ENCODE results near the gene ATMIN. TPM values are rescaled to one million over a fixed set of nuclear protein-coding genes. Genes with fewer than 3 reads are reported as not detected.

ATMIN gene
- total and polyA plus RNA-seq, 12 donors, result 10.1 to 46.4 (median 34.3) TPM

- Histone ChIP-seq H3K9me3 (replicated peaks in 1 of 3) (no peaks in the 10 kb centered on the region), H3K27me3 (no peaks in the 10 kb centered on the region), H3K4me1 (replicated peaks in 1 of 2) (peaks cover 4% of the 10 kb centered on the region in 2 donors), H3K4me3 (peak overlapping the region in 3 of 4 donors; percentile 3 to 65 (median 61)), H3K27ac (peak overlapping the region in 4 of 5 donors; percentile 46 to 83 (median 82)), H3K36me3 (replicated peaks in 1 of 2) (no peaks in the 10 kb centered on the region)
- intact Hi-C loops (cut with DNase I), result loop anchor here in 1 of 2 donors (10.0 kb wide), 1 partner anchor 61 kb away; the partner anchor contains the start of gene ATMIN
- DNase-seq, result no peak
- 0% methylated on average over 14 to 22 of the region's 22 CpGs; no CpG with 5 or more reads in 1 of the 4 donors for WGBS, 4 donors
- TF ChIP-seq POLR2A (IDR thresholded peaks at IDR 0.05) (no peak), CTCF (IDR thresholded peaks at IDR 0.05) (no peak)
These were observed 60.0 kb downstream of the ATMIN start for GRCh38 chr16:81095653-81095952.

GRCh38 chr16:81095953-81096714 is 60.5 kb downstream of the ATMIN start, which contains the start of gene GCSH:
GCSH (minus strand) TSS chr16:81096395; CDS start chr16:81096278, 117 bp downstream.
- H3K4me3 ChIP-seq, result peak within 1 kb of the TSS; percentile 3 to 65 (median 40)
- H3K27ac ChIP-seq, result peak within 1 kb of the TSS in 4 of 5 donors; percentile 46 to 83 (median 82)
- H3K9me3 ChIP-seq (replicated peaks in 1 of 3), result no peaks in the 10 kb centered on the region
- intact Hi-C loops (cut with DNase I), result loop anchor here in 1 of 2 donors (10.0 kb wide), 1 partner anchor 61 kb away; the partner anchor contains the start of gene ATMIN
- 0 to 4% (median 1%) methylated on average over 8 to 74 of the region's 83 CpGs for WGBS, 4 donors
- peaks cover 4% of the 10 kb centered on the region in 2 donors for H3K4me1 ChIP-seq (replicated peaks in 1 of 2)
- TF ChIP-seq POLR2A (IDR thresholded peaks at IDR 0.05) (no peak), CTCF (IDR thresholded peaks at IDR 0.05) (no peak)
- H3K27me3 ChIP-seq, result no peaks in the 10 kb centered on the region
- no peaks in the 10 kb centered on the region for H3K36me3 ChIP-seq (replicated peaks in 1 of 2)
- DNase-seq, result peak; percentile 99 to 100 (median 99)

- TF ChIP-seq CTCF (IDR thresholded peaks at IDR 0.05) (no peak), POLR2A (IDR thresholded peaks at IDR 0.05) (no peak)
- Histone ChIP-seq H3K4me3 (peak overlapping the region in 2 of 4 donors; percentile 21 to 27), H3K9me3 (replicated peaks in 1 of 3) (no peaks in the 10 kb centered on the region), H3K27me3 (no peaks in the 10 kb centered on the region), H3K36me3 (replicated peaks in 1 of 2) (no peaks in the 10 kb centered on the region), H3K27ac (peak overlapping the region in 1 of 5 donors; percentile 50), H3K4me1 (replicated peaks in 1 of 2) (peaks cover 4% of the 10 kb centered on the region in 2 donors)
- intact Hi-C loops (cut with DNase I), result loop anchor here in 1 of 2 donors (10.0 kb wide), 1 partner anchor 62 kb away; the partner anchor contains the start of gene ATMIN
- DNase-seq, result peak in 3 of 7 donors; percentile 13 to 64 (median 26)
- 52 to 60% (median 55%) methylated on average over 8 of the region's 8 CpGs for WGBS, 4 donors
These were observed 61.1 kb downstream of the ATMIN start for GRCh38 chr16:81096715-81097208.

Small RNAs within 50 kb of the gene (small RNA-seq; reads per million reads assigned to genes)
- 0 reads per million in 2 donors for gene AC092718.3

Other genes with a start within 250 kb of the ATMIN start
- 10 to 100 TPM in 5 of 9 donors, 1 to 10 TPM in 4; 4.5 to 14.0 (median 11.7) TPM for gene CDYL2, start 231.2 kb upstream of the ATMIN start, total RNA-seq
- 1 to 10 TPM in 2 of 3 donors, under 1 TPM in 1; 0.61 to 3.3 (median 1.0) TPM for gene CDYL2, start 231.2 kb upstream of the ATMIN start, polyA plus RNA-seq
- gene CMC2, start 29.0 kb upstream of the ATMIN start, total RNA-seq, result 100 to 1,000 TPM in 2 of 9 donors, 10 to 100 TPM in 7; 36.1 to 170 (median 59.7) TPM
- gene CMC2, start 29.0 kb upstream of the ATMIN start, polyA plus RNA-seq, result 10 to 100 TPM; 51.8 to 77.7 (median 71.8) TPM
- gene CENPN, start 28.6 kb upstream of the ATMIN start, total RNA-seq, result 10 to 100 TPM in 3 of 9 donors, 1 to 10 TPM in 6; 2.2 to 18.9 (median 8.1) TPM
- 10 to 100 TPM in 1 of 3 donors, 1 to 10 TPM in 2; 2.1 to 10.7 (median 3.0) TPM for gene CENPN, start 28.6 kb upstream of the ATMIN start, polyA plus RNA-seq
- 1 to 10 TPM in 3 of 9 donors, under 1 TPM in 3, not detected in 3; 0.24 to 6.0 (median 0.86) TPM for gene C16orf46, start 41.4 kb downstream of the ATMIN start, total RNA-seq
- gene C16orf46, start 41.4 kb downstream of the ATMIN start, polyA plus RNA-seq, result under 1 TPM; 0.17 to 0.59 (median 0.48) TPM
- gene GCSH, start 60.6 kb downstream of the ATMIN start, total RNA-seq, result 10 to 100 TPM; 10.3 to 32.2 (median 23.7) TPM
- 10 to 100 TPM; 13.4 to 80.1 (median 25.6) TPM for gene GCSH, start 60.6 kb downstream of the ATMIN start, polyA plus RNA-seq
- gene BCO1, start 202.8 kb downstream of the ATMIN start, total RNA-seq, result not detected
- under 1 TPM in 1 of 3 donors, not detected in 2; 0.03 TPM for gene BCO1, start 202.8 kb downstream of the ATMIN start, polyA plus RNA-seq